DND-41 (cell line): ENCODE results near the gene RALY.

Experiments
- EZH2 ChIP-seq: IDR thresholded peaks from 3 replicates; pipeline ENCODE4 v1.6.1; 2012; ENCODE audit warnings: borderline replicate concordance, low read depth, mild to moderate bottlenecking, moderate library complexity, low read length, inconsistent platforms; ENCODE audit not compliant: severe bottlenecking
- TF ChIP-seq, protein P1 (sequence below): IDR thresholded peaks from 2 replicates; pipeline ENCODE4 v1.5.1; 2012; ENCODE audit warnings: borderline replicate concordance, low read length, moderate library complexity, mild to moderate bottlenecking; ENCODE audit not compliant: poor library complexity, severe bottlenecking; ENCODE audit errors: extremely low read depth

DNA sequence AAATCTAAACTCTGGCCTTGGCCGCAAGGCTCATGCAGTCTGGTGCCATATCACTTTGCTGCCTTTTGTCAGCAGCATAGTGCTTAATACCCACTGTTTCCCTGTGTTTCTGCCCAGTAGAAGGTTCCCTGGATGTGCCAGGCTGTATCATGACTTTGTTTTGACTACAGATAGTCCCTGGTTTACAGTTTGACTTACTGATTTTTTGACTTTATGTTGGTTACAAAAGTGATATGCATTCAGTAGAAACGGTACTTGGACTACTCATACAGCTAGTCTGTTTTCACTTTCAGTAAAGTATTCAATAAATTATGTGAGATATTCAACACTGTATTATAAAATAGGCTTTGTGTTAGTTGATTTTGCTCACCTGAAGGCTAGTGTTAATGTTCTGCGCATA lies 19.0 kb downstream of the RALY start:
- TF ChIP-seq, protein P1, sequence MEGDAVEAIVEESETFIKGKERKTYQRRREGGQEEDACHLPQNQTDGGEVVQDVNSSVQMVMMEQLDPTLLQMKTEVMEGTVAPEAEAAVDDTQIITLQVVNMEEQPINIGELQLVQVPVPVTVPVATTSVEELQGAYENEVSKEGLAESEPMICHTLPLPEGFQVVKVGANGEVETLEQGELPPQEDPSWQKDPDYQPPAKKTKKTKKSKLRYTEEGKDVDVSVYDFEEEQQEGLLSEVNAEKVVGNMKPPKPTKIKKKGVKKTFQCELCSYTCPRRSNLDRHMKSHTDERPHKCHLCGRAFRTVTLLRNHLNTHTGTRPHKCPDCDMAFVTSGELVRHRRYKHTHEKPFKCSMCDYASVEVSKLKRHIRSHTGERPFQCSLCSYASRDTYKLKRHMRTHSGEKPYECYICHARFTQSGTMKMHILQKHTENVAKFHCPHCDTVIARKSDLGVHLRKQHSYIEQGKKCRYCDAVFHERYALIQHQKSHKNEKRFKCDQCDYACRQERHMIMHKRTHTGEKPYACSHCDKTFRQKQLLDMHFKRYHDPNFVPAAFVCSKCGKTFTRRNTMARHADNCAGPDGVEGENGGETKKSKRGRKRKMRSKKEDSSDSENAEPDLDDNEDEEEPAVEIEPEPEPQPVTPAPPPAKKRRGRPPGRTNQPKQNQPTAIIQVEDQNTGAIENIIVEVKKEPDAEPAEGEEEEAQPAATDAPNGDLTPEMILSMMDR, result no peak
- TF ChIP-seq EZH2, result no peak
